ENCODE results near the gene DNASE1L2.

Gene DNASE1L2

GRCh38 chr16:2195322-2196161 lies 40.7 kb upstream of the DNASE1L2 start (continued):
- TF ChIP-seq ZFP41 (tag by site-specific recombination; IDR thresholded peaks at IDR 0.05; ENCODE audit: borderline replicate concordance), result no peak
- no peak for TF ChIP-seq ZBTB48 (tag by site-specific recombination; IDR thresholded peaks at IDR 0.05)
- TF ChIP-seq PATZ1 (tag by site-specific recombination; IDR thresholded peaks at IDR 0.05), result peak; percentile 29; the same call in 1 of the 2 replicates
- no peak for TF ChIP-seq ZNF514 (tag by site-specific recombination; IDR thresholded peaks at IDR 0.05)
- TF ChIP-seq ZNF830 (tag by site-specific recombination; IDR thresholded peaks at IDR 0.05; ENCODE audit: low read depth), result no peak
- no peak for TF ChIP-seq ZNF843 (tag by site-specific recombination; IDR thresholded peaks at IDR 0.05)
- TF ChIP-seq ZNF777 (tag by site-specific recombination; IDR thresholded peaks at IDR 0.05; ENCODE audit: borderline replicate concordance), result no peak
- TF ChIP-seq EGR2 (tag by site-specific recombination; IDR thresholded peaks at IDR 0.05; ENCODE audit: low read depth), result no peak
- peak; percentile 36 for TF ChIP-seq ZBTB26 (tag by site-specific recombination; optimal IDR thresholded peaks at IDR 0.05)
- no peak for TF ChIP-seq ZNF362 (tag by site-specific recombination; IDR thresholded peaks at IDR 0.05)
- TF ChIP-seq ZSCAN23 (tag by site-specific recombination; IDR thresholded peaks at IDR 0.05), result no peak
- TF ChIP-seq ZNF488 (tag by site-specific recombination; IDR thresholded peaks at IDR 0.05), result no peak
- no peak for TF ChIP-seq ZNF792 (tag by site-specific recombination; IDR thresholded peaks at IDR 0.05)
- TF ChIP-seq ZNF155 (tag by site-specific recombination; IDR thresholded peaks at IDR 0.05), result no peak
- no peak for TF ChIP-seq ZNF366 (tag by site-specific recombination; conservative IDR thresholded peaks at IDR 0.05)
- peak; percentile 67; the same call in 1 of the 2 replicates for TF ChIP-seq ZNF692 (tag by site-specific recombination; IDR thresholded peaks at IDR 0.05)
- no peak for TF ChIP-seq ZNF354C (tag by site-specific recombination; IDR thresholded peaks at IDR 0.05; ENCODE audit: borderline replicate concordance, low read depth)
- peak; percentile 95 for TF ChIP-seq ZIC2 (tag by site-specific recombination; IDR thresholded peaks at IDR 0.05)
- no peak for TF ChIP-seq ZNF280D (tag by site-specific recombination; IDR thresholded peaks at IDR 0.05)
- no peak for TF ChIP-seq CTCF (tag by site-specific recombination; IDR thresholded peaks at IDR 0.05)
- no peak for TF ChIP-seq ZNF654 (tag by site-specific recombination; IDR thresholded peaks at IDR 0.05; ENCODE audit: low read depth)
- no peak for TF ChIP-seq ZSCAN18 (tag by site-specific recombination; IDR thresholded peaks at IDR 0.05)
- TF ChIP-seq ZNF138 (tag by site-specific recombination; IDR thresholded peaks at IDR 0.05; ENCODE audit: borderline replicate concordance), result no peak

All from HEK293 (cell line).